CD1c-positive myeloid dendritic cell (primary cell): Measurements from ENCODE around the gene TAC4.

Experiments used
- DNase-seq: peaks from one replicate; pipeline ENCODE4 v3.0.0-alpha.2; 2016; ENCODE audit errors: extremely low spot score

TAC4 gene

DNA sequence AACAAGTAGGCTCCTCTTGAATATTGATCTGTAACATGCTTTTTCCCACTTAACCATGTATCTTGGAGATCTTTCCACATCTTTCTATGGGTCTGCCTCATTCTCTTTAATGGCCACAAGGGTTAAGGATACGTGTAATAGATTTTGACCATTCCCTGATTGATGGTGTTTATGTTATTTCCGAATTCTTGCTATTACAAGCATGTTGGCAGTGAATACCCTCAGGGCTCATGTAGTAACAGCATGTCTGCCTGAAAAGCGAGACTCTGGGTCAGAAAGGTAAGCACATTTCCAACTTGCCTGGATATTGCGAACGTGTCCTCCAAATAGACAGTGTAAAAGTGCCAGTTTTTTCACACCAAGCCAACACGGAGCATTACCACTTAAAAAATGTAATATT, 5.0 kb downstream of the TAC4 start:
- no peak for DNase-seq

GRCh38 chr17:49842371-49842770, 5.5 kb downstream of the TAC4 start:
- no peak for DNase-seq

- no peak for DNase-seq
Observed at GRCh38 chr17:49841548-49841947, 6.3 kb downstream of the TAC4 start.

DNA sequence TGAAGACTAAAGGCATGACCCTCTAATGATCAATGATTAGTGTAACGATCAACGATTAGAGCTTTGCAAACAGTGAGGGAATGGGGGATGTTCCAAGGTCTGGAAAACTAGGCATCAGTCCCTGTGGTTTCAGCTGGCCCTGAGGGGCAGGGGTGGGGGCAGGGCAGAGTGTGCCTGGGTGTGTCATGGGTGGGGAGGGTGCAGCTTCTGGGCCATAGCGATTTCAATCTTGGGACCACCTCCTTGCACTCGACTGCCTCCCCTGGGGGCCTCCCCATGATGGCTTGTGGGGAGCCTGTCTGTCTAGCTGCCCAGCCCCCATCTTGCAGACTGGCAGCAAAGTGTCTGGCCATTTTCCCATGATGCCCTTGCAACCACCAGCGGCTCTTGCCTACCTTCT, 8.4 kb downstream of the TAC4 start:
- no peak for DNase-seq

DNA sequence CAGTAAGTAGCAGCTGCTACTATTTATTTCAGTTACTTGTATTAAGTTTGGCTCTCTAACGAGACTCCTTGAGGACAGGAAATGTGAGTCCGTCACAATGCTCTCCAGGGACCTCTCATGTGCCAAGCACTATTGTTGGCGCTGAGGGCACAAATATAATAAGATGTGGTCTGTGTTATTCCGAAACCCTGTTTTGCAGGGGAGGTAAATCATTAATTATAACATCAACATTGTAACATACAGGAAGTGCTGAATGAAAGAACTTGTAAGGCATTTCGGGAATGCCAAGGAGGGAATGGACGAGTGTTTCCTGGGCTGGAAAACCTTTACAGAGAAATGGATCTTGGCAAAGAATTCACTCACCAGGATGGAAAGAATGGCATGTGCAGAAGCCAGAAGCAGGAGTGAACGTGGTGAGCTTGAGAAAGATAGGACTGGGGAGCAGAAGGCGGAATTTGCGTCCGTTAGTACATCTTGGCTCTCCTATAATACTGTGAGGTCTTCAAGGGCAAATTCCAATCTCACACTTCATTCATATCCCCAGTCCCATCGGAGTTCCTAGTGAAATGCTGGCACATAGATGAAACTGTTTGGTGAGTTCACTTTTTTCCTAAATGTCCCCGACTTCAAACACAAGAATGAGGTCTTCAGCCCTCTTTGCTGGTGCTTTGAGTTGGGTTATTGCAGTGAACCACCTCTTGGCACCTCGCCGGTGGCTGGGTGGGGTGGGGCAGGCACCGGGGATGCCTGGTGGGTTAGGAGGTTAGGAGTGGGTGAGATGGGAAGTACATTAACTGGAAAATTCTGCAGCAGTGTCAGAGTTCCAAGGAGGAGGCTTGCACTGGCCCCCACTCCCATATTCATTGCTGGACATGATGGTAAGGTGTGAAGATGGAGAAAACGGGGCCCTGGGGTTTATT, 11.5 kb downstream of the TAC4 start:
- no peak for DNase-seq

GRCh38 chr17:49835472-49835871, 12.4 kb downstream of the TAC4 start:
- DNase-seq: no peak

DNA sequence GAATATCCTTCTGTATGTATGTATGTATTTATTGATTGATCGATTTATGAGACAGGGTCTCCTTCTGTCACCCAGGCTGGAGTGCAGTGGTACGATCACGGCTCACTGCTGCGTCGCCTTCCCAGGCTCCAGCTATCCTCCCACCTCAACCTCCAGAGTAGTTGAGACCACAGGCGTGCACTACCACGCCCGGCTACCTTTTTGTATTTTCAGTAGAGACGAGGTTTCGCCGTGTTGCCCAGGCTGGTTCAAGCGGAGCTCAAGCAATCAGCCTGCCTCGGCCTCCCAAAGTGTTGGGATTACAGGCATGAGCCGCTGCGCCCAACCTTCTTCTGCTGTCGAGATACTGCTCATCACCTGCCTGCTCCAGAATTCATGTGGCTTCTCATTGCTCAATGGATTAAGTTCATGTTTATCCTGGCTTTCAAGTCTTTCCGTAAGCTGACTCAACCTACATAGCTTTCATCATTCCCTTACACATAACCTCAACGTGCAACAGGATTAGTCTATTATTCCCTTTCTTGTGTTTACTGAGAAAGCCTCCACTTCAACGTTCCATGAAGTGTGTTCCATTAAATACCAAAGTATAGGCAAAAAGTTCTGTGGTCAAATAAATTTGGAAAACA, 13.6 kb downstream of the TAC4 start:
- DNase-seq: no peak

- DNase-seq: peak; percentile 48
Observed at GRCh38 chr17:49832840-49833599, 14.8 kb downstream of the TAC4 start.

DNA sequence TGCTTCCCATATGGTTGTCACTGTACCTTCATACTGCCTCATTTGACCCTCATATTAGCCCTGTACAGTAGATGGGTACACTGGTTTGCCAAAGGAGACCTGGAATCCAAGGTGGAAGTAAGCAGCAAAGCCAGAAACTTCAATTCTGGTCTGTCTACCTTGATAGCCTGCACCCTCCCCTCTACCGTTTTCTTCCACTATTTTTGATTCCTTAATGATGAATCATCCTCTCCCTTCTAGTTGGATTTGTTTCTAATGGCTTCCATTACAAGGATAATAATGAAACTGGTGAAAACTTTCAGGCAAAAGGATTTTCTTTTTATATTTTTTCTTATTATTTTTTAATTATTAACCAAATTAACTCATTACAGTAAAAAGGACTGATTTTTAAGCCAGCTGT, 17.3 kb downstream of the TAC4 start:
- DNase-seq: no peak

- no peak for DNase-seq
Observed at GRCh38 chr17:49829026-49829425, 18.8 kb downstream of the TAC4 start.

GRCh38 chr17:49828325-49828724, 19.5 kb downstream of the TAC4 start:
- DNase-seq: peak; percentile 58

DNA sequence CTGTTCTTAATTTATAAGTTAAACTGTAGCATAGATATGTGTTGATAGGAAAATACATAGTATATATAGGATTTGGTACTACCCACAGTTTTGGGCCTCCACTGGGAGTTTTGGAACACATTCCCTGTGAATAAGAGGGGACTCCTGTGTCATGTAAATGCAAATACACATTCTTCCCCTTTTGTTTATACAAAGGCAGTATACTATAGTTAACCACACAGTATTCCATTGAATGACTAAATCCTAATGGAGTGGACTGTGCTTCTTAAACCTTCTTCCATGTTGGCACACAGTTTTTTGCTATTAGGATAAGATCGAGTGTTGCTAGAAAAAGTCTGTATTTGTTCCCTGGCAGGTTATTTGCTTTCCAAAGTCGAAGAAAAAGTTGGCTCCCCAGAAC, 22.2 kb downstream of the TAC4 start:
- no peak for DNase-seq

DNA sequence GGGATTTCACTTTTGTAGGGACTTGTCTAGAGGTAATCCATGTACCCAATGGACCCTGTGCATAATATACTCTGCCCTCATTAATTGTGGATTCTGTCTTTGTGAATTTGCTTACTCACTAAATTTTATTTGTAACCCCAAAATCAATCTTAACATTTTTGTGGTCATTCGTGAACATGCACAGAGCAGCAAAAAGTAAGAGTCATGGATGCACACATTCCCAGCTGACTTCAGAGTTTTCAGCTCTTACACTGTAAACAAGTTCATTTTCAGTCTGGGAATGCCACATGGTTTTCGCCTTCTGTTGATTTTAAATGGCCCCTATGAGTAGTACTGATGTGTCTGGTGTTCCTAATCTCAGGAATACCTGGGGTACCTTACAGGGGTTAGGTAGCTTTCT, 24.3 kb downstream of the TAC4 start:
- no peak for DNase-seq

DNA sequence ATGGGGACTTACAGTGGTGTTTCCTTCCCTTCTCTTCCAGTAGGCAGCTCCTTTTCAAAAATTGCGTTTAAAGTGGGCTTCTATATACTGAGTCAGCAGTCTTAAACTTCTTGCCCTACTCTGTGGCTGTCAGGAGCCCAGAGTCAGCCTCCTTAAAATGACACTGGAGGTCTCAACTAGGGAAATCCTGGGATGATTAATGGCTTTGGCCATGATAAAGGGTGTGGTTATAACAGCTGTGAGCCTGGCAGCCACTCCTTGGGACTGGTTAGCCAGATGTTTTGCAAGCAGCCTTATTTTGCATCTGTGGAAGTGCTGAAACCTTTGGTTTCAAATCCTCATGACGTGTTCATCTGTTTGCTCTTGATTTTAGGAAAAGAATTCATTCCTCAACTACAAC, 25.0 kb downstream of the TAC4 start:
- peak; percentile 26 for DNase-seq

- DNase-seq: no peak
Observed at GRCh38 chr17:49821916-49822315, 26.0 kb downstream of the TAC4 start.

- no peak for DNase-seq
Observed at GRCh38 chr17:49821466-49821865, 26.4 kb downstream of the TAC4 start.

GRCh38 chr17:49820773-49821172, 27.1 kb downstream of the TAC4 start:
- no peak for DNase-seq

- DNase-seq: no peak
Observed at GRCh38 chr17:49819651-49820050, 28.2 kb downstream of the TAC4 start.

DNA sequence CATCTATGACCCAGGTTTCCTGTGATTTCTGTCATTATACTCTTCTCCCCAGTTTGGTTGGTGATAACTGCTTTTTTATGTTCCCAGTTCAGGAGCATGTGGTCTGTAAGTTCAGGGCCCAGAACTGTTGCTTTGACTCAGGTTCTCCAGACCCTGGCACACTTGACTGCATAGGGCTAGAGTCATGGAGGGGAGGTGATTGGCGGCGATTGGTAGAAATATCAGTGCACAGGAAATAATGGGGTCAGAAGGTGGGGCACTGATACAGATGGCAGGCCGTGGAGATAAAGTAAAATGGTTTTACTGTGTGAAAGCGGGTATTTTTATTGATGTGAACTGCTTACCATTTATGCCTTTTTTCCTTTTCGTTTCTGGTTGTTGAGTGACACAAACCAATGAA, 28.7 kb downstream of the TAC4 start:
- no peak for DNase-seq

DNA sequence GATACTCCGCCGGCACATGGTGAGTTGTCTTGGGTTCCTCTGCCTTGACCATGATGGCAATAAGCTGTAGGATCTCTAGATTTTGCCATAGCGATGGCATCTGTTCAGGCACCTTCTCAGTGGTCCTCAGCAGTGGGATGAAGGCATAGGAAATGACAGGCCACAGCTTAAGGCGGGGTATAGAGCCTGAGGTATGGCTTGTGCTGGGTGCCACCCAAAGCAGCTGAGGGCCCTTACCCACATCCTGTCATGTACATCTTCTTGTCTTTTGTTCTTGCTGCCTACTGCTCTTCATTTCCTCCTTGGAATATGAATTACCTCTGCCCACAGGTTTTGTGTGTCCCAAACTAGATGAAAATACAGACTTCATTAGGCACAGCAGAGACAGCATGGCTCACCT, 29.9 kb downstream of the TAC4 start:
- no peak for DNase-seq

DNA sequence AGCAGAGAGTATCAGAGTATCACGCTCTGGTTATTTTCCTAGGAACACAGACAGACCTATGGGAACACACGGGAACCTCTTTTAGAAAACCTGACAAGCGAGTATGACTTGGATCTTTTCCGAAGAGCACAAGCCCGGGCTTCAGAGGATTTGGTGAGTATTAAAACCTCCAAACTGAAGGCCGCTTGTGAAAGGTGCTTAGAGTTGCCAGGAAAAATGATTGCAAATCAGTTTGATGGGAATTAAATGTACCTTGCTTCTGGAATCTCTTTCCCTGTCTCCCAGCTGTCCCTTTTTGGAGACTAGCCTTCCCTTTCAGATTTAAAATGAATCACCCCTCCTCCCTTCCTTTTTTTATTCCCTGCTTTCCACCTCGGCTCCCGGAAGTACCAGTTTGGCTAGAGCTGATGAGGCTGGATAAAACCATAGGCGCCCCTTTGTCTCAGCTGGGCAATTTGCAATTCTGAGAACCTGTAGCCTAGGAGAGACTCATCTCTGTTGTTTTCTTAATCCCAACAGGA, 32.0 kb downstream of the TAC4 start:
- DNase-seq: no peak

DNA sequence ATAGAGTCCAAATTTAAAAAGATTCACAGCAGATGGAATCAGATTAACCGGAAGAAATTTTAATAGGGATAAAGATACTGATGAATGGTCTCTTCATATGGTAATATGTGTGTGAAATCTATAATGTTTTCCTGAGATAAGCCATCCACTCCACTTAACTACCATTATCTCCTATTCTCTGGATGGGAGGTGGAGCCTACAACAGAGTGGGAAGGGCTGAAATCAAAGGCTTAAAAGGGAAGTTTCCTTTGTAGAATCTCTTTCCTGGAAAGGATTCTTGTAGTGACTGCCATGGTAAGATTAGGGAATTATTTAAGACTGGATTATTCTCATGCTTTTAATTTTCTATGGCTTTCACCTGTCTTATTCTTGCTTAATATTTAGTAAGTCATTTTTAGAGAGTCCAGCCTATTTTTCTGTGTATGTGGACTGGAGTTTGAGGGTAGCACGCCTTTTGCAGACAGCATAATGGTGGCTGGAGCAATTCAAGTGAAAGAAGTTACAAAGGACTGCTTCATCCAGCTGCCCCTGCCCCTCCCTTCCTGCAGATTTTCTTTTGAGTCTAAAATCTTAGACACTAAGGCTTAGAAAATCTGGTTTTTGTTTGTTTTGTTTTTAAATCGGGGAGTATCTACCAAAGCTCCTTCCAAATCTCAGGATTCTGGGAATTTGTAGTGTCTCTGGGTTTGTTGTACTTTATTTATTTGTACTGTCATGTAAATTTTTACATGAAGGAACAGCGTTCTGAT, 32.9 kb downstream of the TAC4 start:
- no peak for DNase-seq
